Renal cortex interstitium (tissue), 15 donors: ENCODE data around the gene SLC38A4. TPM values are rescaled to one million over a fixed set of nuclear protein-coding genes. Genes with fewer than 3 reads are reported as not detected.
A peak's percentile ranks its signal among the peaks of the same experiment; 100 is the strongest.
"Not testable (repeated sequence)": the region's sequence is repeated elsewhere in the genome, so short reads cannot be mapped to it uniquely, and the experiment has no call there.

Experiments used
- DNase-seq, 11 donors: peaks; one replicate each; pipeline ENCODE4 v3.0.0-alpha.2; 2013; ENCODE audit warnings: low read depth in 9 of 11, low spot score in 4 of 11; ENCODE audit errors: extremely low read depth in 1 of 11
- long read RNA-seq, 16 experiments: transcript quantifications; one replicate each; lab custom pipeline, GENCODE V29; 2026
- polyA plus RNA-seq, 3 donors: library from polyadenylated mRNA; unstranded; fragments of 120-200 nt; gene quantifications; one replicate each; pipeline ENCODE4 v1.2.1, GENCODE V29; 2013; ENCODE audit not compliant: insufficient read length in 3 of 3

SLC38A4 gene, protein sequence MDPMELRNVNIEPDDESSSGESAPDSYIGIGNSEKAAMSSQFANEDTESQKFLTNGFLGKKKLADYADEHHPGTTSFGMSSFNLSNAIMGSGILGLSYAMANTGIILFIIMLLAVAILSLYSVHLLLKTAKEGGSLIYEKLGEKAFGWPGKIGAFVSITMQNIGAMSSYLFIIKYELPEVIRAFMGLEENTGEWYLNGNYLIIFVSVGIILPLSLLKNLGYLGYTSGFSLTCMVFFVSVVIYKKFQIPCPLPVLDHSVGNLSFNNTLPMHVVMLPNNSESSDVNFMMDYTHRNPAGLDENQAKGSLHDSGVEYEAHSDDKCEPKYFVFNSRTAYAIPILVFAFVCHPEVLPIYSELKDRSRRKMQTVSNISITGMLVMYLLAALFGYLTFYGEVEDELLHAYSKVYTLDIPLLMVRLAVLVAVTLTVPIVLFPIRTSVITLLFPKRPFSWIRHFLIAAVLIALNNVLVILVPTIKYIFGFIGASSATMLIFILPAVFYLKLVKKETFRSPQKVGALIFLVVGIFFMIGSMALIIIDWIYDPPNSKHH
- polyA plus RNA-seq: 10 to 100 TPM; 13.4 to 29.0 (median 25.3) TPM
- long read RNA-seq, donor 1: 0 reads
- long read RNA-seq, donor 2: 0 reads
- long read RNA-seq, donor 3, partial matches to known transcripts: 0 of 1 reads
- long read RNA-seq, donor 3, other reads (novel, unspliced or antisense): 0 of 1 reads
- long read RNA-seq, donor 4, partial matches to known transcripts: 0 of 1 reads
- long read RNA-seq, donor 4, other reads (novel, unspliced or antisense): 0 of 1 reads
- long read RNA-seq, donor 5: 0 reads
- long read RNA-seq, donor 6, partial matches to known transcripts: 0 of 1 reads
- long read RNA-seq, donor 6, other reads (novel, unspliced or antisense): 0 of 1 reads
- long read RNA-seq, donor 7: 0 reads
- long read RNA-seq, donor 8, partial matches to known transcripts: 0 of 3 reads
- long read RNA-seq, donor 8, other reads (novel, unspliced or antisense): 0 of 3 reads
- long read RNA-seq, donor 9, partial matches to known transcripts: 0 of 1 reads
- long read RNA-seq, donor 9, other reads (novel, unspliced or antisense): 0 of 1 reads
- long read RNA-seq, donor 10, partial matches to known transcripts: 0 of 2 reads
- long read RNA-seq, donor 10, other reads (novel, unspliced or antisense): 0 of 2 reads
- long read RNA-seq, donor 11, partial matches to known transcripts: 0 of 1 reads
- long read RNA-seq, donor 11, other reads (novel, unspliced or antisense): 0 of 1 reads
- long read RNA-seq, donor 12: 0 reads
- long read RNA-seq, donor 13: 0 reads
- long read RNA-seq, donor 14: 0 reads
- long read RNA-seq, donor 15: 0 reads
- long read RNA-seq, donor 16, partial matches to known transcripts: 0 of 3 reads
- long read RNA-seq, donor 16, other reads (novel, unspliced or antisense): 0 of 3 reads

DNA sequence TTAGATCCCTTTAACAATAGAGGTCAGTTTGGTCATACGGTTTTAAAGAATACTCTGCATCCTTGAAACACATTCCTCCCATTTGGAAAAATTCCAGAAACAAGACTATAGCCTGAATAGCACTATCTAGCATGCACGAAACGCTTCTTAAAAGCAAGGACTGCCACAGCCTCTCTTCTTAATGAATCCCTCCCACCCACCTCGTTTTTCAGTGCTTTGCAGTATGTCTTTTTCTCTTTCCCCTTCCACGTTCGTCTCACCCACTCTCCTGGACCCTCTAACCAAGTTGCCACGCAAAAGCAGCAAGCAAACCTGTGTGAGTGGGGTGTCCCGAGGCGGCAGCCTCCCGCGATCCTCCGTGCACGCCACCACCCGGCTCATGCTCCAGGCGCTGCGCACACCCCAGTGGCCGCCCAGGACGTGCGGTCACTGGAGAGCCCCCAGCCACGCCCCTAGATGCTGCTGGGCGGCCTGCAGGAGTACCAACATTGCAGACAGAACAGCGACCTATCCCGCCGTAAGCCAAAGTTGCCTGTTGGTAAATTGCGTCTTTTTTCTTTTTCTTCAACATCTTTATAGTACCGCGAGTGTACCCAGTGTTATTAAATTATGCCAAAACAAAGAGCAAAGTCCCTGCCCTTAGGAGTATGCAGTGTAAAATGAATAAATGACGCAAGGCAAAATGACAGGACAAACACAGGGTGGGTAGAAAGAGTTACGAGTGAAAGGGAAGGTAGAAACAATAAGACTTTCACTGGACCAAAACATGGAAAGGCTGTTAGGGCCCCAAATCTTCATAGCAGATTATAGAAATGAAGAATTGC is at the start of gene SLC38A4:
Gene SLC38A4, minus strand, starts transcription at position 407 of the 824 bp plus-strand sequence. CDS start 32,926 bp downstream, outside the sequence.
- DNase-seq: peak in 3 of 11 donors; percentile 17 to 38 (median 31)

DNA sequence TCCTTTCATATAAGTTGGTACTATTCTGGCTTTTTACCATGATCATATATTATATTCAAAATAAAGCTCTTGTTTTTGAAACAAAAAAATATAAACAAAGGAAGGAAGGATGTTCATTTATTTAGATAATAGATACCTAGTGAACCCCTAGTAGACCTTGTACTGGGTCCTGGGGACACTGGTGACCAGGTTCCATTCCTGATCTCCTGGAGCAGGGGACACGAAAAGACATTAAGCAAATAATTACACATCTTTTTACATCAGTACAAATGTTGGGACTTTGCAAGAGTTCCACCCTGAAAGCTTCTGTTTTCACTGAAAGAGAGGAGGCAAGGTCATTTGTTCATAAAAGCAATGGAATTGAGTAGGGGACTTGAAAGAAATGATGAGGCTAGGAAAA is 49.3 kb upstream of the SLC38A4 start:
- no peak for DNase-seq

DNA sequence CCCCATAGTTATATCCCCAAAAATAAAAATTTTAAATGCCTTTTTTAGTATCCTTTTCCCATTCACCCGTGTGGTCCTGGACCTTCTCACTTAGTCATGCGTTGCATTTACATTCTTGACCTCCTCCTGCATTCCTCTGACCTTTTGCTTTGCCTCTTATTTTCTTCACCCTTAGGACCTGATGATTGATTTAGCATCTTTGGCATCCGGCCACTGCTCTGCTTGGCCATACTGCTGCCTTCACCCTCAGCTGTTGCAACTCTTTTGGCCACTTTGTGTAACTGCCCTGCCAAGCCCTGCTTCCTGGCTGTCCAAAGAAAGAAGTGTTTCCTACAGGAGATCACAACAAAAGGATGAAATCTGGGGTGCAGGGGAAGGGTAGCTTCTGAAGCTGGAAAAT is 48.8 kb upstream of the SLC38A4 start:
- DNase-seq: no peak

DNA sequence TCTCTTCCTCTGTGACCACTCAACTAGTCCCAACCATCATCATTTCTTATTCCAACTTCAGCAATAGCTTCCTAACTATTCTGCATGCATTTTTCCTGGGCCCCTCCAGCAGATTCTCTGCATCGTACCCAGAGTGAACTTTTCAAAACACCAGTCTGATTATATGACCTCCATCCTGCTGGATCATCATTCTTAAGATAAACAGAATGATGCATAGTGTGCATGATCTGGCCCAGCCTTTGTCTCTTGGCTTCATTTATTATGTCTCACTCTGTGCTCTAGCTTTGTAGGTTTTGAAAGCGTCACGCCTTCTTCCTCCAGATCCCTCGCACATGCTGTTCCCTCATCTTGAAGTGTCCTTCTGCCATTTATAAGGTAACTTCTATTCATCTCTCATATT is 46.3 kb upstream of the SLC38A4 start:
- DNase-seq: no peak

DNA sequence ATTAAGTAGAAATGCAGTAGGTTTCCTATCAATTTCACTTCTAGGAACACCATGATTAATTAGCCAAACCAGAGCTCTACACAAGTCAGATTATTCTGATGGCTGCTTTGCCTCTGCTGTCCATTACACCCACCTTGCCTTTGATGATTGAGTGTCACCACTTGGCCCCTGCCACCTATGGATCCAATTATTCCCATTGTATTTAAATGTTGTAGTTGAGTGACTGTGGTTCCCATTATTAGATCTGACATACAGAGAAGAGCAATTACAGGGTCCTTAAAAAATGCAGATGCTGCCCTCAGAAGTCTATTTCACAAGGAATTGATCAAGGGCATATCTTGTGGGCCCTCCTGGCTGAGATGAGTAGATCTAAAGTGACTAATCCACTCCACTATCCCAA is 39.5 kb upstream of the SLC38A4 start:
- no peak for DNase-seq

DNA sequence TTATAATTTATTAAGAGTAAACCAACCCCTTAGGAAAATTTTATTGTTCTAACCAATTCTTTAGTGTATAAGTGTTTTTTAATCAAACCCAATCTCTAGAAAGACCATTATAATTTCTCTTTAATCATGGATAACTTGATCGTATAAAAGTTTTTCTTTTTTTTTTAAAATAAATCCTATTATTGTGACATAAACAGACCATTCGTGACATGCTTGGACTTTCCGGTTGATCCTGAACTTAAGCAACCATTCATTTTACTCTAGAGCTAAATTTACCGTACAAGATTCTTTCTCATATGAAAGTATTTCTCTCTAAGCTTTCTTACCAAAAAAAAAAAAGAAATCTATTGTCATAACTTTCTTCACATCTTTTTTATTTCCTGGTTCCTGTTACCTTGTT is 32.6 kb upstream of the SLC38A4 start:
- DNase-seq: no peak

DNA sequence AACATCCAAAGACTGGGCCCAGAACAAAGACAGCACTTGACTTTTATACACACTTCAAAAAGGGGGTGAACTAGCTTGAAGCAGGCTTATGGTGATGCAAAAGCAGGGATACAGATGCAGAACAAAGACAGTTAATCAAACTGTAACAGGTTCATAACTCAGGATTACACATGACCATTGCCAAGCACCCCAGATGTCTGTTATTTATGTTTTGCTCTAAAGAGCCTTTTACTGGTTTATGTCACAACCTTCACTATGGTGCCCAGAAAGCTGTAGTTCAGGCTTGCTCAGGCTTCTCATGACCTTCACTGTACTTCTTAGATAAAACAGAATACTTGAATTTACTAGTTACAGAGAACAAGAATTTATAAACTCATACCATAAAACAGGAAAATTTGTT is 31.7 kb upstream of the SLC38A4 start:
- DNase-seq: no peak

DNA sequence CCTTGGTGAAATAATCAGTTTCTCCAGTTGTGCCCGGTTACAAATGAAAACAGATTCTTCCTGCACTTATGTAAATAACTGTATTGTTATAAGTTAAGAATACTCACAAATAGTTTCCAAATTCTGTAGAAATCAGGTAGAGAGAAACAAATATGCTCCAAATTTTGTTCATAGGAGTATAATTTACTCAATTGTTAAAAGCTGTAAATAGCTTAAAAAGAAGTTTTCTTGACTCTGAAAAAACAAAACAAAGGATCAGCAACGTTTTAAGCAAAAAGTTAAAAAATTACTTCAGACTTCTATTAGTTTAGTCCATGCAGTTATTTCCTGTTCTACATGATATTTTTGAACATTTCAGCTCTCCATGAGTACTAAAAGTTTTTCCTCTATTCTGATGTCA is 30.0 kb upstream of the SLC38A4 start:
- DNase-seq: no peak

DNA sequence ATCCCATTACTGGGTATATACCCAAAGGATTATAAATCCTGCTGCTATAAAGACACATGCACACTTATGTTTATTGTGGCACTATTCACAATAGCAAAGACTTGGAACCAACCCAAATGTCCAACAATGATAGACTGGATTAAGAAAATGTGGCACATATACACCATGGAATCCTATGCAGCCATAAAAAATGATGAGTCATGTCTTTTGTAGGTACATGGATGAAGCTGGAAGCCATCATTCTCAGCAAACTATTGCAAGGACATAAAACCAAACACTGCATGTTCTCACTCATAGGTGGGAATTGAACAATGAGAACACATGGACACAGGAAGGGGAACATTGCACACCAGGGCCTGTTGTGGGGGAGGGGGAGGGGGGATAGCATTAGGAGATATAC is 28.4 kb upstream of the SLC38A4 start:
- not testable (repeated sequence) for DNase-seq

DNA sequence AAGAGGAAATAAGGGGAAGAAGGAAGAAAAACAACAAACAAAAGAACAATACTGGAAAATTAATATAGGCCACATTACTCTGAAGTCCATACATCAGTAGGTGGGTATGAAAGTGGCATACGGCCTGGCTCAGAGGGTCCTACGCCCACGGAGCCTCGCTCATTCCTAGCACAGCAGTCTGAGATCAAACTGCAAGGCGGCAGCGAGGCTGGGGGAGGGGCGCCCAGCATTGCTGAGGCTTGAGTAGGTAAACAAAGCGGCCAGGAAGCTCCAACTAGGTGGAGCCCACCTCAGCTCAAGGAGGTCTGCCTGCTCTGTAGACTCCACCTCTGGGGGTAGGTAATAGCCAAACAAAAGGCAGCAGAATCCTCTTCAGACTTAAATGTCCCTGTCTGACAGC is 23.0 kb upstream of the SLC38A4 start:
- not testable (repeated sequence) for DNase-seq

DNA sequence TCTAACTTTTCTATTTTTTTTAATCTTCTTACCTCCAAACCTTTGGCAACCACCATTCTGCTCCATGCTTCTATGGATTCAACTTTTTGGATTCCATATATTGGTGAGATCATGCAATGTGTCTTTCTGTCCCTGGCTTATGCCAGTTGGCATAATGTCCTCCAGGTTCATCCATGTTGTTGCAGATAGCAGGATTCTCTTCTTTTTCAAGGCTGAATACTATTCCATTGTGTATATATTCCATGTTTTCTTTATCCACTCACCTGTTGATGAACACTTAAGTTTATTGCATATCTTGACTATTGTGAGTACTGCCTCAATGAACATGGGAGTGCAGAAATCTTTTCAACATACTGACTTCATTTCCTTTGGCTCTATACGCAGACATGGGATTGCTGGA is 21.2 kb upstream of the SLC38A4 start:
- DNase-seq: no peak

DNA sequence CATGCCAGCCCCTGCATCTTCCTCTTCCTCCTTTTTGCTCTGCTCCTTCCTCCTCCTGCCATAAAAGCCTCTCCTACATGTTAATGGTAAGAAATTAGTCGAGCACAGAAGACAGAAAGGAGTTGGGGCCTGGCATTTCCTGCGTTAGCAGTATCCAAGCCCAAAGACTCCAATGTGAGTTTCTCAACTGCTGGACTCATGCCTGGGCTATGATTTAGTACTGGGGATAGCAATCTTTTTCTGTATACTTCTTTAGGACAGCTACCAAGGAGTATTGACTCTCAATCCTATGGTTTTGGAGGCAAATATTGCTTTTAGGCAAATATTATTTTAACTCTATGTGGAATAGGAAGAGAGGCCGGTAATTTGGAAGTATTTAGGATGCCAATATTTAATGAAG is 18.0 kb upstream of the SLC38A4 start:
- DNase-seq: no peak

DNA sequence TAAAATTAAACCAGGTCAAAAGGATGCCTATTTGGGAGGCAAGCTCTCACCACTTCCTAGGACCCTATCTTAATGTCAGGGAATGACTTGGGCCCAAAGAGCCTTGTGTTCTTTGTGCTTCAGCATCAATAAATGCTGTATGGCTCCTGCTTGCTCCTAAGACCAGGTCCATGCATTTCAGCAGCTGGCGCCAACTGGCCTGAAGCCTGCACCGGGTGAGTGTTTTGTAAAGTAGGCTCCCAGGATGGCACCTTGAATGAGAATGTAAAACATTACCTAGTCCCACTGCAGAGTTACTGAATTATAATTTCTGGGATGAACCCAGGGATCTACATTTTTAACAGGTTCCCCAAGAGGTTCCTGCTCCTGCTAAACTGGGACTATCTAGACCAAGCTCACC is 16.1 kb upstream of the SLC38A4 start:
- no peak for DNase-seq

DNA sequence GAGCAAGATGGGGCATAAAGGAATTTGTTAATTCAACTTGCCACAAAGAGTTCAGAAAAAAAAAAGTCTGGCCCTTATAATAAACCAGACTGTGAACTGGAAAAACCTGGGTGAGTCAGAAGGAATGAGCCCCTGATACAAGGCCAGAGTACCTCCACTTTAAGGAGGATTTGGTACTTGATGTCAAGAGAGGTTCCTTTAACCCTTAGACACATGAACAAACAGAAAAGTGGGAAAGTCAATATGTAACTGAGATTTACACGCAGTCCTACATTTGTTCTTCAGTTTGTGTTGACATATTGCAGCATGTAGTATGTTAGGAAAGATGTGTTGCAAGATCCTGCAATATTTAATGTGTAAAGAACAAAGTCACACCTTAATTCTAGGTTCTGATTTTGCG is 14.2 kb upstream of the SLC38A4 start:
- DNase-seq: no peak

DNA sequence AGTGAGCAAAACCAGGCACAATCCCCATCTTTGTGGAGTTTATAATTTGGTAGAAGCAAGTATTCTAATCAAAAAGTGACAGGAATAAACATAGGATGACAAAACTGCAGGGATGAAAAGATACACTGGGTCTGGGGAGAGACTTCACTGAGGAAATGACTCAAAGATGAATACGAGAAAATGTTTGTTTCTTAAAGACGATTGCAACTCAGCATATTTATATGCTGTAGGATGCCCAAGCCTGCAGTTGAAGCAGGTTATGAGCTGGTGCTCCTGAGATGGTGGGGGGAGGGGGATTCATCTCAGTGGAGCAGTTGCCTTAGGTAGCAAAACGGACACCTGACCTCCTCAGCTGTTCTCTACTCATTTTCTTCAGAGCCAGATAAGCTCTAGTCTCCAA is 13.4 kb upstream of the SLC38A4 start:
- DNase-seq: no peak

DNA sequence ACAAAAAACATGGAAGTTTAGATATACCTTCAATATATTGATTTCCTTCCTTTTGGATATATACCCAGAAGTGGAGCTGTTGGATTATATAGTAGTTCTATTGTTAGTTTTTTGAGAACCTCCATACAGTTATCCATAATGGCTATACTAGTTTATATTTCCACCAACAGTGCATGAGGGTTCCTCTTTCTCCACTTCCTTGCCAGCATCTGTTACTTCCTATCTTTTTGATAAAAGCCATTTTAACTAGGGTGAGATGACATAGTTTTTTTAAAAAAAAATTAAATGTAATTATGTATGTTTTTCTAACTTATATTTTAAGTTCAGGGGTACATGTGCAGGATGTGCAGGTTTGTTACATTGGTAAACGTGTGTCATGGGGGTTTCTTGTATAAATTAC is 10.0 kb upstream of the SLC38A4 start:
- DNase-seq: no peak

DNA sequence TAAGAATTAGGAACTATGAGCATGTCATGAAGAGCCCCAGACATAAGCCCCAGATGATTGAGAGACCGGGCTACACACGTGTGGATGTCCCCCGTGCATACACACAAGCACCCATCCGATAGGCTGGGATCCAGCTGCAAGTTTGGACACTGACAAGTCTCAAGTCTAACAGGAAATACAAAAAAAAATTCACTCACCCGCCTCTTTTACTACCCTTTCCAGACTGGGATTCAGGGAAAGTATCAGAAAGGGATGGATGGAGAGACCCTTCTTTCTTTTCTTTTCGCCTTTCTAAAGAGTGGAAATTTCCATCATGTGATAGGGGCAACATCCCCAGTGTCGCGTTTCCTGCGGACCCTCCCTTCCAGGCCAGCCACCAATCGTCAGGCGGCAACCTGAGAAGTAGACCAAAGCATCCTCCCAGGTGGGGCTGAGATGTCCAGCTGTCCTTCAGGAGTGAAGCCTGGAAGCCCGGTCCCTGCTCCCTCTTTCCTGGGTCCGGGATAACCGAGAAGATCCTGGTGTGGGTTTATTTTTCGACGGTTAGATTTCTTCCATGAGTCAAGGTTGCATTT is 6.4 kb upstream of the SLC38A4 start:
- peak in 2 of 11 donors; percentile 7 to 9 for DNase-seq
